PFSK-1 (cell line): ENCODE data around the gene AATK. TPM values are rescaled to one million over a fixed set of nuclear protein-coding genes. Genes with fewer than 3 reads are reported as not detected.

Experiments
- FOXP2 ChIP-seq: optimal IDR thresholded peaks from 2 replicates; pipeline ENCODE3; 2011; ENCODE audit warnings: borderline replicate concordance, control low read depth, inconsistent platforms; ENCODE audit not compliant: insufficient read depth; ENCODE audit errors: extremely low read length, extremely low read depth
- POLR2AphosphoS5 ChIP-seq: IDR thresholded peaks from 2 replicates; pipeline ENCODE4 v1.6.1; 2012; ENCODE audit warnings: low read depth, mild to moderate bottlenecking, control low read depth, low read length, moderate library complexity
- SIN3A ChIP-seq: IDR thresholded peaks from 2 replicates; pipeline ENCODE4 v1.6.1; 2012; ENCODE audit warnings: mild to moderate bottlenecking, low read length, moderate library complexity, borderline replicate concordance; ENCODE audit not compliant: insufficient read depth
- TAF1 ChIP-seq: IDR thresholded peaks from 2 replicates; pipeline ENCODE4 v1.6.1; 2012; ENCODE audit warnings: low read length, control low read depth, borderline replicate concordance; ENCODE audit not compliant: insufficient read depth
- polyA plus RNA-seq: library from polyadenylated mRNA; unstranded; fragments of >200 nt; gene quantifications from one replicate; pipeline ENCODE4 v1.2.1, GENCODE V29; 2012; ENCODE audit warnings: low read depth, missing spikeins; ENCODE audit not compliant: insufficient read length
- TF ChIP-seq, protein P1 (sequence below), 2 experiments: IDR thresholded peaks; 2 replicates each; pipeline versions ENCODE4 v1.6.1 to v1.8.0; 2011 to 2012; ENCODE audit warnings: low read depth in 2 of 2, low read length in 2 of 2, control low read depth in 1 of 2, inconsistent platforms in 1 of 2, mild to moderate bottlenecking in 1 of 2, moderate library complexity in 1 of 2; ENCODE audit not compliant: insufficient read depth in 1 of 2

Gene AATK, protein sequence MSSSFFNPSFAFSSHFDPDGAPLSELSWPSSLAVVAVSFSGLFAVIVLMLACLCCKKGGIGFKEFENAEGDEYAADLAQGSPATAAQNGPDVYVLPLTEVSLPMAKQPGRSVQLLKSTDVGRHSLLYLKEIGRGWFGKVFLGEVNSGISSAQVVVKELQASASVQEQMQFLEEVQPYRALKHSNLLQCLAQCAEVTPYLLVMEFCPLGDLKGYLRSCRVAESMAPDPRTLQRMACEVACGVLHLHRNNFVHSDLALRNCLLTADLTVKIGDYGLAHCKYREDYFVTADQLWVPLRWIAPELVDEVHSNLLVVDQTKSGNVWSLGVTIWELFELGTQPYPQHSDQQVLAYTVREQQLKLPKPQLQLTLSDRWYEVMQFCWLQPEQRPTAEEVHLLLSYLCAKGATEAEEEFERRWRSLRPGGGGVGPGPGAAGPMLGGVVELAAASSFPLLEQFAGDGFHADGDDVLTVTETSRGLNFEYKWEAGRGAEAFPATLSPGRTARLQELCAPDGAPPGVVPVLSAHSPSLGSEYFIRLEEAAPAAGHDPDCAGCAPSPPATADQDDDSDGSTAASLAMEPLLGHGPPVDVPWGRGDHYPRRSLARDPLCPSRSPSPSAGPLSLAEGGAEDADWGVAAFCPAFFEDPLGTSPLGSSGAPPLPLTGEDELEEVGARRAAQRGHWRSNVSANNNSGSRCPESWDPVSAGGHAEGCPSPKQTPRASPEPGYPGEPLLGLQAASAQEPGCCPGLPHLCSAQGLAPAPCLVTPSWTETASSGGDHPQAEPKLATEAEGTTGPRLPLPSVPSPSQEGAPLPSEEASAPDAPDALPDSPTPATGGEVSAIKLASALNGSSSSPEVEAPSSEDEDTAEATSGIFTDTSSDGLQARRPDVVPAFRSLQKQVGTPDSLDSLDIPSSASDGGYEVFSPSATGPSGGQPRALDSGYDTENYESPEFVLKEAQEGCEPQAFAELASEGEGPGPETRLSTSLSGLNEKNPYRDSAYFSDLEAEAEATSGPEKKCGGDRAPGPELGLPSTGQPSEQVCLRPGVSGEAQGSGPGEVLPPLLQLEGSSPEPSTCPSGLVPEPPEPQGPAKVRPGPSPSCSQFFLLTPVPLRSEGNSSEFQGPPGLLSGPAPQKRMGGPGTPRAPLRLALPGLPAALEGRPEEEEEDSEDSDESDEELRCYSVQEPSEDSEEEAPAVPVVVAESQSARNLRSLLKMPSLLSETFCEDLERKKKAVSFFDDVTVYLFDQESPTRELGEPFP (N-terminal part only)
- 18.3 TPM for polyA plus RNA-seq

DNA sequence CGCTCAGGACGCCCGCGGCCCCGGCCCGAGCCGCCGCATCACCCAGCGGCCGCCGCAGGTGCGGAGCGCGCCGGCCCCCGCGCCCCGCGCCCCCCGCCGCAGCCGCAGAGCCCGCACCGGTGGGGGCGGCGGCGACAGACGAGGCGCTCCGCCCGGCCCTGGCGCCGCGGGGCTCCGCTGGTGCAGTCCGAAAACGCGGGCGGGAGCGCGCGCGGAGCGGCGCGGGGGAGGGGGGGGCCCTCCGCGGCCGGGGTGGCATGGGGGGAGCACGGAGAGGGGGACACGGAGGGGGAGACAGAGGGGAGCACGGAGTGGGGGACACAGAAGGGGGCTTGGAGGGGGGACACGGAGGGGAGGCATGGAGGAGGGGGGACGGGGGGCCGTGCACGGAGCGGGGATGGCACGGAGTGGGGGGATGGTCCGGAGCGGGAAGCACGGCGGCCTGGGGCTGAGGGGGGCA is at the start of gene AATK:
TSS of gene AATK (minus strand) at position 189 of the 460 bp plus-strand sequence. CDS start 229 bp downstream, outside the sequence.
- TF ChIP-seq SIN3A (no peak), TAF1 (no peak), FOXP2 (no peak), POLR2AphosphoS5 (no peak)
- TF ChIP-seq, protein P1, sequence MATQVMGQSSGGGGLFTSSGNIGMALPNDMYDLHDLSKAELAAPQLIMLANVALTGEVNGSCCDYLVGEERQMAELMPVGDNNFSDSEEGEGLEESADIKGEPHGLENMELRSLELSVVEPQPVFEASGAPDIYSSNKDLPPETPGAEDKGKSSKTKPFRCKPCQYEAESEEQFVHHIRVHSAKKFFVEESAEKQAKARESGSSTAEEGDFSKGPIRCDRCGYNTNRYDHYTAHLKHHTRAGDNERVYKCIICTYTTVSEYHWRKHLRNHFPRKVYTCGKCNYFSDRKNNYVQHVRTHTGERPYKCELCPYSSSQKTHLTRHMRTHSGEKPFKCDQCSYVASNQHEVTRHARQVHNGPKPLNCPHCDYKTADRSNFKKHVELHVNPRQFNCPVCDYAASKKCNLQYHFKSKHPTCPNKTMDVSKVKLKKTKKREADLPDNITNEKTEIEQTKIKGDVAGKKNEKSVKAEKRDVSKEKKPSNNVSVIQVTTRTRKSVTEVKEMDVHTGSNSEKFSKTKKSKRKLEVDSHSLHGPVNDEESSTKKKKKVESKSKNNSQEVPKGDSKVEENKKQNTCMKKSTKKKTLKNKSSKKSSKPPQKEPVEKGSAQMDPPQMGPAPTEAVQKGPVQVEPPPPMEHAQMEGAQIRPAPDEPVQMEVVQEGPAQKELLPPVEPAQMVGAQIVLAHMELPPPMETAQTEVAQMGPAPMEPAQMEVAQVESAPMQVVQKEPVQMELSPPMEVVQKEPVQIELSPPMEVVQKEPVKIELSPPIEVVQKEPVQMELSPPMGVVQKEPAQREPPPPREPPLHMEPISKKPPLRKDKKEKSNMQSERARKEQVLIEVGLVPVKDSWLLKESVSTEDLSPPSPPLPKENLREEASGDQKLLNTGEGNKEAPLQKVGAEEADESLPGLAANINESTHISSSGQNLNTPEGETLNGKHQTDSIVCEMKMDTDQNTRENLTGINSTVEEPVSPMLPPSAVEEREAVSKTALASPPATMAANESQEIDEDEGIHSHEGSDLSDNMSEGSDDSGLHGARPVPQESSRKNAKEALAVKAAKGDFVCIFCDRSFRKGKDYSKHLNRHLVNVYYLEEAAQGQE (IDR thresholded peaks at IDR 0.05; ENCODE audit: insufficient read depth in 1 of 2, low read depth in 2 of 2, low read length in 2 of 2) = no peak

DNA sequence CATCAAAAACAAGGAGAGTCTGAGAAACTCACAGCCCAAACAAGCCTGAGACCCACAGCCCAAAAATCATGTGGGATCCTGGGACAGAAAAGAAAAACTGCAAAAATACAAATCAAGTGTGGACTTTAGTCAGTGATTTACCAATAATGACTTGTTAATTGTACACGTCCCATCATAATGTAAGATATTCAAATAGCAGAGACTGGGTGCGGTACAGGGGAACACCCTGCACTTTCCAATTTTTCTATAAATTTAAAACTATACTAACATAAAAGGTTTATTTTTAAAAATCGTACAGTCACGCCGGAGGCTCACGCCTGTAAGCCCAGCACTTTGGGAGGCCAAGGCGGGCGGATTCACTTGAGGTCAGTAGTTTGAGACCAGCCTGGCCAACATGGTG is 48.0 kb upstream of the AATK start:
- TF ChIP-seq POLR2AphosphoS5 = no peak
- TF ChIP-seq TAF1 = no peak
- no peak for TF ChIP-seq SIN3A
- TF ChIP-seq FOXP2 = no peak
- TF ChIP-seq, protein P1 (IDR thresholded peaks at IDR 0.05; ENCODE audit: insufficient read depth in 1 of 2, low read depth in 2 of 2, low read length in 2 of 2) = no peak

DNA sequence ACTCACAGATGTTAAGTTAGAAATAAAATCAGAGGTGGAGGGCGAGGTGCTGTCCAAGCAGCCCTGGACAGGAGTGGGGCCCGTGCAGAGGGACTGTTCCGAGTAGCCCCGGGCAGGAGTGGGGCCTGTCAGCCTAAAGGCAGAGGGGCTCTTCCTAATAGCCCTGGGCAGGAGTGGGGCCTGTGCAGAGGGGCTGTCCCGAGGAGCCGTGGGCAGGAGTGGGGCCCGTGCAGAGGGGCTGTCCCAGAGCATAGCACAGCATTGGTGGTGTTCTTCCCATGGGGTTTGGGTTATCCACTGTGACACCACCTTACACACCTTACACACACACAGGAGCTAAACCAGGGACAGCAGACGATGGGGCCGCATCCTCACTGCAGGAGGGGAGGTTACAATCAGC is 46.3 kb upstream of the AATK start:
- TF ChIP-seq TAF1 = no peak
- no peak for TF ChIP-seq FOXP2
- no peak for TF ChIP-seq POLR2AphosphoS5
- TF ChIP-seq, protein P1 (IDR thresholded peaks at IDR 0.05; ENCODE audit: insufficient read depth in 1 of 2, low read depth in 2 of 2, low read length in 2 of 2) = no peak
- TF ChIP-seq SIN3A = no peak

DNA sequence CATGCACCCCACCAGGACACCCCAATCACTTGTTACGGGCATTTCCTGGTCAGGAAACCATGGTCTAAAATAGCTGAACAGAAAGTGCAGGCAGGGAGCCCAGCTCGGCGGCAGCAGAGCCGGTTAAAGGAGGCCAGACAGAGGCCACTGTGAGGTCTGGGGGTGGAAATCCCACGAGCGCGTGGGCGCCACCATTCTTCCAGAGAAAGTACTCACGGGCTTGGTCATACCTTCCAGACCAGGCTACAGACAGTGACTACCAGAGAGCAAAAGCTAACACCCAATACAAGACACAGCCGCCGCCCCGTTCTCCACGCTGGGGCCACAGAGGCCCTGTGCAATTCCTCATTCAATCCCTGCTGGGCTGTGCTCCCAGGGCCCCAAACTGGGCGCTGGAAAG is 44.8 kb upstream of the AATK start:
- TF ChIP-seq, protein P1 (IDR thresholded peaks at IDR 0.05; ENCODE audit: insufficient read depth in 1 of 2, low read depth in 2 of 2, low read length in 2 of 2) = no peak
- TF ChIP-seq SIN3A (no peak), POLR2AphosphoS5 (no peak), TAF1 (no peak), FOXP2 (no peak)
